ENCODE data around the gene UBA6. TPM values are rescaled to one million over a fixed set of nuclear protein-coding genes. Genes with fewer than 3 reads are reported as not detected.

UBA6 gene
- total and polyA plus RNA-seq, 8 donors: 4.1 to 26.5 (median 14.4) TPM

DNA sequence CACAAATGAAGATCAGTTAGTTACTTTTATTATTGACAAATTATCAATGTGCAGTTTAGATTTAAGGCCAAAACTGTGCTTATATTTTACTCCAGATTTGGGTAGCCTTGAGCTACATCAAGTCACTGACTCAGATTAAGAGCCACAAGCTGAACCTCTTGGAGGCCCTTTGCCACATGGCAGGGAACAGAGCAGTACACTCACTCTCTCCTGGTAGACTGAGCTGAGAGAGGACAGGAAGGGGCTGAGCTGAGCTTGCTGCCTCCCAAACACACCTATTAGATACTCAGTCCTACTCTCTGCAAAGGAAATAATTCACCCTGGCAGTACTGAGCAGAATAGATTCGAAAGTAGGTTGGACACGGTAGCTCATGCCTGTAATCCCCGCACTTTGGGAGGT is 134.6 kb downstream of the UBA6 start:
- Histone ChIP-seq H3K4me1 (no peaks in the 10 kb centered on the region), H3K9me3 (no peaks in the 10 kb centered on the region), H3K36me3 (no peaks in the 10 kb centered on the region), H3K27ac (no peak overlapping the region), H3K27me3 (no peaks in the 10 kb centered on the region), H3K4me3 (no peak overlapping the region)
- intact Hi-C loops (cut with DNase I): no loop called here
- ATAC-seq: no peak
- 97 to 98% methylated on average over 3 of the region's 3 CpGs for WGBS, 2 donors
- FAIRE-seq: no peak
- no peak for DNase-seq
- TF ChIP-seq, protein P1, sequence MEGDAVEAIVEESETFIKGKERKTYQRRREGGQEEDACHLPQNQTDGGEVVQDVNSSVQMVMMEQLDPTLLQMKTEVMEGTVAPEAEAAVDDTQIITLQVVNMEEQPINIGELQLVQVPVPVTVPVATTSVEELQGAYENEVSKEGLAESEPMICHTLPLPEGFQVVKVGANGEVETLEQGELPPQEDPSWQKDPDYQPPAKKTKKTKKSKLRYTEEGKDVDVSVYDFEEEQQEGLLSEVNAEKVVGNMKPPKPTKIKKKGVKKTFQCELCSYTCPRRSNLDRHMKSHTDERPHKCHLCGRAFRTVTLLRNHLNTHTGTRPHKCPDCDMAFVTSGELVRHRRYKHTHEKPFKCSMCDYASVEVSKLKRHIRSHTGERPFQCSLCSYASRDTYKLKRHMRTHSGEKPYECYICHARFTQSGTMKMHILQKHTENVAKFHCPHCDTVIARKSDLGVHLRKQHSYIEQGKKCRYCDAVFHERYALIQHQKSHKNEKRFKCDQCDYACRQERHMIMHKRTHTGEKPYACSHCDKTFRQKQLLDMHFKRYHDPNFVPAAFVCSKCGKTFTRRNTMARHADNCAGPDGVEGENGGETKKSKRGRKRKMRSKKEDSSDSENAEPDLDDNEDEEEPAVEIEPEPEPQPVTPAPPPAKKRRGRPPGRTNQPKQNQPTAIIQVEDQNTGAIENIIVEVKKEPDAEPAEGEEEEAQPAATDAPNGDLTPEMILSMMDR (IDR thresholded peaks at IDR 0.05): no peak

DNA sequence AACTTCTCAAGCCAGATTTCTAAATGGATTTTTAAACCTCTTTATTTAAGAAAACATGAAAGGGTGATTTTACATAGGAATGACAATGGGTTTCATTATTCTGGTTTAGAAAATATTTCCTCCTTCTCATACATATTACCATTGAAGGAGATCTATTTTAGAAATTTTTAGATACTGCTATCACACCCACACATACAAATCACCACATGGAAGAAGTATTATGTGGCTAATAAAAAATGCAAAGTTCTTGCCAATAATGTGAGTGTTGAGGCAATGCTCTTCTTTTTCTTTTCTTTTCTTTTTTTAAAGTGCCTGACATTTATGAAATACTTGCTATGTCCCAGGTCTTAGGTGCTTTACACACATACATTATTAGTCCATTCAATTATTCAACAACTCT is 135.7 kb downstream of the UBA6 start:
- TF ChIP-seq, protein P1 (IDR thresholded peaks at IDR 0.05): no peak
- Histone ChIP-seq H3K9me3 (no peaks in the 10 kb centered on the region), H3K36me3 (no peaks in the 10 kb centered on the region), H3K27ac (no peak overlapping the region), H3K27me3 (no peaks in the 10 kb centered on the region), H3K4me3 (no peak overlapping the region), H3K4me1 (no peaks in the 10 kb centered on the region)
- DNase-seq: no peak
- ATAC-seq: no peak
- no peak for FAIRE-seq
- intact Hi-C loops (cut with DNase I): no loop called here

Other genes starting within 250 kb of the UBA6 start
- gene CENPC, start 155.7 kb downstream of the UBA6 start, total RNA-seq: 10 to 100 TPM in 5 of 6 donors, 1 to 10 TPM in 1; 8.6 to 19.5 (median 14.3) TPM
- gene CENPC, start 155.7 kb downstream of the UBA6 start, polyA plus RNA-seq: 1 to 10 TPM; 5.9 to 7.6 TPM
- under 1 TPM in 2 of 6 donors, not detected in 4; 0.24 to 0.29 TPM for gene STAP1, start 142.4 kb downstream of the UBA6 start, total RNA-seq
- under 1 TPM; 0.21 to 0.27 TPM for gene STAP1, start 142.4 kb downstream of the UBA6 start, polyA plus RNA-seq
- not detected for gene GNRHR, start 53.2 kb upstream of the UBA6 start, total RNA-seq
- not detected for gene GNRHR, start 53.2 kb upstream of the UBA6 start, polyA plus RNA-seq
- not detected for gene TMPRSS11D, start 182.8 kb upstream of the UBA6 start, total RNA-seq
- gene TMPRSS11D, start 182.8 kb upstream of the UBA6 start, polyA plus RNA-seq: not detected